GM12865 (cell line): Measurements from ENCODE around the gene AIG1.
"Not testable (repeated sequence)": the region's sequence is repeated elsewhere in the genome, so short reads cannot be mapped to it uniquely, and the experiment has no call there.

Experiments used
- DNase-seq: peaks from one replicate; pipeline ENCODE4 v3.0.0; 2010; ENCODE audit warnings: low read depth
- H3K4me3 ChIP-seq: 2 replicates; pipeline ENCODE4 v1.5.1; 2011; ENCODE audit warnings: mild to moderate bottlenecking, low read depth, low read length, control low read depth
- TF ChIP-seq, protein P1 (sequence below): IDR thresholded peaks from 2 replicates; pipeline ENCODE4 v1.5.1; 2011; ENCODE audit warnings: low read length, control low read depth, low read depth, inconsistent platforms; ENCODE audit not compliant: insufficient read depth; ENCODE audit errors: missing control alignments

Gene AIG1

DNA sequence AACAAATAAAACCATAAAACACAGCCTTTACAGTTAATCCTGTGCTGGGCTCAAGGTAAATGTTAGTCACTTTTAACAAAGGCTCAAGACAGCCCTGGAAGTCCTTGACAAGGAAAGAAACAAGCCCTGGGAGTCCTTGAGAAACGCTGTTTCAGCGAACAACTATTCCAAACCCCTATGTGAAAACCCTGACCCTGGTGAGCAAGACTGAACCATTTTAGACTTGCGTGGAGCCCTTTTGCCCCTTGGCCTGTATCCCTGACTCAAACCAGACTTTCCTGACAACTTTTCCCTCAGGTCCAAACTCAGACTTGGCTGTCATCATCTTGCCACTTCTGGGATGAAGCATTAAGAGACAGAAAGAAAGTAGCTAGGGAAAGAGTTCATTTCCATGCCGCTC is 180.4 kb downstream of the AIG1 start:
- no peak overlapping the region for H3K4me3 ChIP-seq
- DNase-seq = no peak
- TF ChIP-seq, protein P1, sequence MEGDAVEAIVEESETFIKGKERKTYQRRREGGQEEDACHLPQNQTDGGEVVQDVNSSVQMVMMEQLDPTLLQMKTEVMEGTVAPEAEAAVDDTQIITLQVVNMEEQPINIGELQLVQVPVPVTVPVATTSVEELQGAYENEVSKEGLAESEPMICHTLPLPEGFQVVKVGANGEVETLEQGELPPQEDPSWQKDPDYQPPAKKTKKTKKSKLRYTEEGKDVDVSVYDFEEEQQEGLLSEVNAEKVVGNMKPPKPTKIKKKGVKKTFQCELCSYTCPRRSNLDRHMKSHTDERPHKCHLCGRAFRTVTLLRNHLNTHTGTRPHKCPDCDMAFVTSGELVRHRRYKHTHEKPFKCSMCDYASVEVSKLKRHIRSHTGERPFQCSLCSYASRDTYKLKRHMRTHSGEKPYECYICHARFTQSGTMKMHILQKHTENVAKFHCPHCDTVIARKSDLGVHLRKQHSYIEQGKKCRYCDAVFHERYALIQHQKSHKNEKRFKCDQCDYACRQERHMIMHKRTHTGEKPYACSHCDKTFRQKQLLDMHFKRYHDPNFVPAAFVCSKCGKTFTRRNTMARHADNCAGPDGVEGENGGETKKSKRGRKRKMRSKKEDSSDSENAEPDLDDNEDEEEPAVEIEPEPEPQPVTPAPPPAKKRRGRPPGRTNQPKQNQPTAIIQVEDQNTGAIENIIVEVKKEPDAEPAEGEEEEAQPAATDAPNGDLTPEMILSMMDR = no peak

DNA sequence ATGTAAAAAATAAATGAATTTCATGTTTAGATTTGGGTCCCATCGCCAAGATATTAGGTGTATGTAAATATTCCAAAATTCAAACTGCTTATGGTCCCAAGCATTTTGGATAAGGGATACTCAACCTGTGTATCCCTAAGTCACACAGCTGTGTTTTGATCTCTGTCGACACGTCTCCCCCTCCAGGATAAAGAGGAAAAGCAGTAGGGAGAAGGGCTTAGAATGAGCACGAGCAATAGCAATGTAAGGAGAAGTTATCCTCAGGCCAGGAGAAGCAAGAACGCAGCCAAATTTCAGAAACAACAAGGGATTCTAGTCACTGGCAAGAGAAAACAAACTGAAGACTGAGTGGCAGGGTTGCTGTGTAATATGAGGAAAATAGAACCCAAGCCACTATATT is 181.2 kb downstream of the AIG1 start:
- no peak overlapping the region for H3K4me3 ChIP-seq
- TF ChIP-seq, protein P1 = no peak
- DNase-seq = no peak

DNA sequence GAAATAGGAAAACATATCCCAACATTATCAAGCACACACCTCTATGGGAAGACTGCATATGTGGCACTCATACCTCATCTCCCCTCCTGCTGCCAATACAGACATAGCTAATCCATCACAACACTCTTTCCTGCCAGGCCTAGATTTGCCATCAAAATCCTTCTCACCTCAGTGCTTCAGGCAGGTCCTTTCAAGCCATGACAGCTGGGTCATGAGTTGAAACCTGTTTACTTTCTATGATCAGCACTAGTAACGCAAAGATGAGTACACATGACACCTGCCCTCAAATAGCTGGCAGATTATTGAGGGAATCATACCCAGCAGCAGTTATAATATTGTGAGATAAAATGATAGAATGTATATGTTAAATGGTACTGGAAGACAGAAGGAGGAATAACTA is 183.1 kb downstream of the AIG1 start:
- DNase-seq = no peak
- no peak overlapping the region for H3K4me3 ChIP-seq
- TF ChIP-seq, protein P1 = no peak

- DNase-seq = no peak
- H3K4me3 ChIP-seq = no peak overlapping the region
- TF ChIP-seq, protein P1 = no peak
These were observed 185.0 kb downstream of the AIG1 start for GRCh38 chr6:143245656-143246055.

- not testable (repeated sequence) for H3K4me3 ChIP-seq, DNase-seq
These were observed 185.6 kb downstream of the AIG1 start for GRCh38 chr6:143246166-143246775.

GRCh38 chr6:143247586-143247985 is 186.9 kb downstream of the AIG1 start:
- DNase-seq = no peak
- H3K4me3 ChIP-seq = no peak overlapping the region
- TF ChIP-seq, protein P1 = no peak

- DNase-seq = no peak
- TF ChIP-seq, protein P1 = no peak
- H3K4me3 ChIP-seq = no peak overlapping the region
These were observed 187.7 kb downstream of the AIG1 start for GRCh38 chr6:143248359-143248758.

- TF ChIP-seq, protein P1 = no peak
- H3K4me3 ChIP-seq = no peak overlapping the region
- no peak for DNase-seq
These were observed 190.6 kb downstream of the AIG1 start for GRCh38 chr6:143251288-143251687.
